NCI-H2227 (cell line): ENCODE measurements around the gene TBC1D5.

Source experiments
- DNase-seq: peaks from one replicate; lab custom pipeline; 2025; ENCODE audit not compliant: unreplicated experiment; lab: John Stamatoyannopoulos, UW

The TBC1D5 gene

DNA sequence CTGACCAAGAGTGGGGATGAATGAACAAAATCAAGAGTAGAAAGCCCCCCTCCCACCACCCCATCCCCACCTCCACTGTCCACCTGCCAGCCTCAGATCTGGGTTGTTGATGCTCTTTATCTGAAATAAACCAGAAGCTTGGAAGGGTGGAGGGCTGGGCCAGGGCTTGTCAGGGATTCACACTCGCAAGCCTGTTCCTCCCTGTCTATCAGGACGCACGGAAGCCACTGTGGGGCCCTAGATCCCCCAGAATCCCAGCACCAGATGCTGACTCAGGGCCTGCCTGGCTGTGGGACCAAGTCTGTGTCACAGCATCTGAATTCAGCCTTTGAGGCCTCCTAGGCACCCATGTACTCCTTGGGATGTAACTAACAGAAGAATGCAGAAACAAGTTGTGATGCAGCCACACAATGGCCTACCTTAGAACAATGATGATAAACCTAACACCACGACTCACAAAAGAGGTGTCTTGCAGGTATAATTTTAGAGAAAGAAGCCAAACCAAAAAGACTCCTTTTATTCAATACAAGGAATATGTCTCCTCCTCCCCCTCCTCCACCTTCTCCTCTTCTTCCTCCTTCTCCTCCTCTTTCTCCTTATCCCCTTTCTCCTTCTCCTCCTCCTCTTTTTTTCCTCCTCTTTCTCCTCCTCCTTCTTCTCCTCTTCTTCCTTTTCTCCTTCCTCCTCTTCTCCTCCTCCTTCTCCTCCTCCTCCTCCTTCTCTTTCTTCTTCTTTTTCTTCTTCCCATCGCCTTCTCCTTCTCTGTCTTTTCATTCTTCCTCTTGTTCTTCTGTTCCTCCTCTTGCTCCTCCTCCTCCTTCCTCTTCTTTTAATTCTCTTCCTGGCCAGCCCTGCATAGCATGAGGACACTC lies 623.0 kb downstream of the TBC1D5 start:
- DNase-seq = no peak

DNA sequence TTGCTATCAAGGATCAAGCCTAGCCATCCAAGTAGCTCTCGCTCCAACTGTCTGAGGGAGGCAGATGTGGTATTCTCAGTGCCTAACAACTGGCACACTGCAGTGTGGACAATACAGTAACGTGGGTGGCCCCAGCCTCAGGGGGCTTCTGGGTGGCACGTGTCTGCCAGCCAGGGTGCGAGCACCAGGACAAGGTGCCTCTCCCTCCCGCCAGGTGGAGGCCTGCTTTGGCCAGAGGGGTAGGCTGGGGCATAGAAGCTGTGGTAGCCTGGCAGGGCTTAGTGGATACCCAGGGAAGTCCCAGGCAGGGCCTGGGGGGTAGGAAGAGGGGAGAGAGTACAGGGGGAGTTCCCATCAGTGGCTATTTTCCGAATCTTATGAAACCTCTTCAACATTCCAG lies 623.7 kb downstream of the TBC1D5 start:
- no peak for DNase-seq

DNA sequence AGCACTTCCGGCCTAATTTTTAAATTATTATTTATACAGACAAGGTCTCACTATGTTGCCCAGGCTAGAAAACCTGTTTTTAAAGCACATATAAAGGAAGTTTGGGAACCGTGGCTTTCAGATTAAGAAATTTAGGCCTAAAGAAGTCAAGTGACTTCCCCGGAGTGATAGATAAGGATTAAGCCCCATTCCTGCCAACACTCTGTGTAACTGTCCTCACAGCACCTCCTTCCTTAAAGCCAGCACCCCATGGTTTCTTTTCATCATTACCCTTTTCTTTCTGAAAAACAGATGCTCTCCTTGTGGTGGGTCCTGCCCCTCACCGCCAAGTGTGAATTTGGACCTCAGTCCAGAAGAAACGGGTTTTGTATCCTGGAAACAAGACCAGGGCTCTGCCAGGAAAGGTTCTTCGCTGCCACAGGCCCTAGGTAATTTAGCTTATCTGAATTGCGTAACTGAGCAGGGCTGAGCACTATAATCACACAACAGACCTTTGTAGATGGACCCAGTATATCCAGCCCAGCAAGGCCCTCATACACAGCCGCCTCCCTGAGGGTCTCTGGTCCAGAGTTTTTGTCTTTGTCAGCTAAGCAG lies 626.3 kb downstream of the TBC1D5 start:
- DNase-seq = no peak

DNA sequence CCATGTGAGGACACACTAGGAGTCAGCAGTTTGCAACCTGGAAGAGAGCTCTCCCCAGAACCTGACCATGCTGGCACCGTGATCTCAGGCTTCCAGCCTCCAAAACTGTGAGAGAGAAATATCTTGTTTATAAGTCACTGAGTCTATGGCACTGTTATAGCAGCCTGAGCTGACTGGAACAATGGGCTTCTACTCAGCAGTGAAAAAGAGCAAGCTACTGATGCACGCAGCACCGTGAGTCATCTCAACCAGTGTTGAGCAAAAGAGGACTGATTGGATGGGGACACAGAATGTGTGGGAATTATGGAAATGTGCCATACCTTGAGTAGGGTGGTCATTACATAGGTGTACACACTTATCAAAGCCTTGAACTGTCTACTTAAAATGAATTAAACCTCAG lies 627.2 kb downstream of the TBC1D5 start:
- DNase-seq = no peak

DNA sequence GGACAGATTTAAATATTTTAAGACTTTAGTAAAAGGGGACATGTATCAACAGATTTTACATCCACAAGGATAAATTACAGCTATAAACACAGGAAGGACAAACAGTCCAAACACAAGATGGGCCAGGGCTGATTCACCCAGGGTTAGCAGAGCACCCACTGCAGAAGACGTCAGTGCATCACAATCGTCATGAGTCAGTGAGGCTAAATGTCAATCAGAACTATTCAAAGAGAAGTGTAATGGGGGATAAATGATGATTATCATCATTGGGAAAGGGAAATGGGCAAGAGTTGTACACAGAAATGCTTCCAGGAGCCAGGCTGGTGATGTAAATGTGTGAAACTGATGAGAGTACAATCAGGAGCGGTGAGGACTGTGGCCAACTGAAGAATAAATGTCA lies 630.8 kb downstream of the TBC1D5 start:
- no peak for DNase-seq

DNA sequence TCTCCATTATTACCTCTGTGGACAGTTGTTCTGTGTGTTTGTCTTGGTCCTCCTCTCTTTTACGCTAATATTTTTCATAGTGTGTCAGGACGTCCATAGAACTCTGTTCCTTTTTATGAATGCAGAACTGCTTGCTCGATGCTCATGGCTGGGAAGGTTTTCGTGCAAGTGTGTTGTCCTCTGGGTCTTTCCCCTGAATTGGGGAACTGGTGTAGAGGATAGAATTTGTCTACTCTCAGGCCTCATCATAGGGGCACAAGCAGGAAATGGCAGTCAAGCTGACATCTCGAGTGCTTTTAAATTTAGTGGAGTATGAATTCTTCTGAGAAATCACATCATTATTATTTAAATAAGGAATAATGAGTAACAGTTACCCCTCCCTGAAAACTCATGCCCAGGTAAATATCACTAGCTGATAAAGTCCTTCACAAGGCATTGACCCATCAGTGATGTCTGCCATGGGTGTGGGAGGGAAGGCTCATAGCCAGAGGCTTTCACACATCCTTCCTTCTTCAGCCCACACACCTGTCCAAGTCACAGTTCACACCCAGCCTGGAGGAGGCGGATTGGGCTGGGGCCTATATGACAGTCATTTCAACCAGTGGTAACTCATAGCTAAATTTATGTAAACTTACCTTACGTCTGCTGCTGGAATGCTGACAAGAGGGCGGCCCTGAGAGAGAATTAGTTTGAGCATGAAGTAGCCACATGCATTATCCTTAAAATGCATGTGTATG lies 631.6 kb downstream of the TBC1D5 start:
- DNase-seq = no peak
